Transverse colon (tissue), 4 donors: ENCODE data around the gene APBB2. TPM values are rescaled to one million over a fixed set of nuclear protein-coding genes. Genes with fewer than 3 reads are reported as not detected.
A peak's percentile ranks its signal among the peaks of the same experiment; 100 is the strongest.

ENCODE experiments used
- DNase-seq: peaks from one replicate; pipeline ENCODE4 v3.0.0-alpha.2; 2019
- H3K27ac ChIP-seq, 4 donors: fragments of 200-600 bp; sonication (generic); 2 replicates each; pipeline ENCODE4 v1.5.1; 2016 to 2018; ENCODE audit warnings: inconsistent platforms in 4 of 4
- H3K27me3 ChIP-seq: fragments of 200-600 bp; sonication (generic); 2 replicates; pipeline ENCODE4 v1.5.1; 2017; ENCODE audit warnings: inconsistent platforms
- H3K36me3 ChIP-seq, 4 donors: fragments of 200-600 bp; sonication (generic); 2 replicates each; pipeline ENCODE4 v1.5.1; 2017 to 2019; ENCODE audit warnings: inconsistent platforms in 4 of 4
- H3K4me1 ChIP-seq, 4 donors: fragments of 200-600 bp; sonication (generic); 2 replicates each; pipeline ENCODE4 v1.5.1; 2017 to 2020; ENCODE audit warnings: inconsistent platforms in 4 of 4
- H3K4me3 ChIP-seq, 4 donors: fragments of 200-600 bp; sonication (generic); 1 replicate in 1 of 4; 2 replicates in 3 of 4; pipeline versions ENCODE4 v1.5.1 to v1.6.1; 2017 to 2019; ENCODE audit warnings: inconsistent platforms in 4 of 4
- H3K9me3 ChIP-seq, 2 donors: fragments of 200-600 bp; sonication (generic); 2 replicates each; pipeline ENCODE4 v1.5.1; 2017 to 2019; ENCODE audit warnings: inconsistent platforms in 2 of 2
- CTCF ChIP-seq, 5 experiments: fragments of 200-600 bp in 3 of 5; fragments of 450-650 bp in 2 of 5; sonication (generic) in 3 of 5; IDR thresholded peaks; 1 replicate in 2 of 5; 2 replicates in 3 of 5; pipeline ENCODE4 v1.5.1; 2016 to 2017; ENCODE audit warnings: antibody characterized with exemption in 5 of 5, inconsistent platforms in 3 of 5, mild to moderate bottlenecking in 2 of 5, moderate library complexity in 1 of 5
- EP300 ChIP-seq: sonication (generic); formaldehyde crosslinking; IDR thresholded peaks from one replicate; pipeline ENCODE4 v1.6.1; 2017; ENCODE audit warnings: antibody characterized with exemption, low read depth
- POLR2A ChIP-seq: fragments of 450-650 bp; IDR thresholded peaks from one replicate; pipeline ENCODE4 v1.6.1; 2016; ENCODE audit warnings: antibody characterized with exemption, mild to moderate bottlenecking, moderate library complexity
- POLR2AphosphoS5 ChIP-seq, 3 donors: sonication (generic); formaldehyde crosslinking; IDR thresholded peaks; one replicate each; pipeline ENCODE4 v1.6.1; 2016; ENCODE audit warnings: antibody characterized with exemption in 3 of 3
- WGBS, 2 donors: methylation state at CpG; one replicate each; pipeline ENCODE4 v1.1.5; 2018; ENCODE audit warnings: low coverage in 1 of 2; 5-methylcytosine and 5-hydroxymethylcytosine counted together
- in situ Hi-C, 4 donors: fragments of 200-750 bp; cut with MboI; loops; one replicate each; pipeline versions ENCODE4 v1.15.0 to v1.15.1; 2017; ENCODE audit warnings: low sequenced_read_pairs in 3 of 4, low pct_ligation_motif_present in 1 of 4, low pct_unique_long_range_greater_than_20kb in 1 of 4
- intact Hi-C: fragments of 100-400 bp; cut with DNase I; formaldehyde crosslinking; loops from one replicate; pipeline ENCODE4 v1.15.1; 2023; ENCODE audit warnings: low total_unique reads
- total RNA-seq, 4 donors: library from RNA; depleted of rRNA; stranded (reverse); fragments of >200 nt; gene quantifications; one replicate each; pipeline ENCODE4 v1.1.0, GENCODE V29; 2016

The APBB2 gene
- total RNA-seq, 4 donors from 2014 or later: 37.1 to 138 (median 90.1) TPM

- H3K4me3 ChIP-seq: no peak overlapping the region
- TF ChIP-seq EP300: no peak
- H3K27ac ChIP-seq: no peak overlapping the region
- intact Hi-C loops (no loop called here), in situ Hi-C loops (no loop called here)
- DNase-seq: no peak
- WGBS, 2 donors: 22 to 29% methylated on average over 1 of the region's 1 CpG
- no peaks in the 10 kb centered on the region for H3K27me3 ChIP-seq
- H3K36me3 ChIP-seq: no peaks in the 10 kb centered on the region
- no peaks in the 10 kb centered on the region for H3K9me3 ChIP-seq
- H3K4me1 ChIP-seq: peaks cover 0 to 6% (median 0%) of the 10 kb centered on the region in 4 donors
Observed at GRCh38 chr4:41077628-41078027, 136.7 kb downstream of the APBB2 start.

- DNase-seq: no peak
- no peak for TF ChIP-seq EP300
- TF ChIP-seq POLR2AphosphoS5 (IDR thresholded peaks at IDR 0.05): no peak
- TF ChIP-seq CTCF (IDR thresholded peaks at IDR 0.05): no peak
- no peak for TF ChIP-seq POLR2A
- Histone ChIP-seq H3K27me3 (no peaks in the 10 kb centered on the region), H3K36me3 (no peaks in the 10 kb centered on the region), H3K4me1 (peaks cover 0 to 9% (median 3%) of the 10 kb centered on the region in 4 donors), H3K4me3 (no peak overlapping the region), H3K9me3 (no peaks in the 10 kb centered on the region), H3K27ac (no peak overlapping the region)
- 83 to 93% methylated on average over 1 of the region's 1 CpG for WGBS, 2 donors
- intact Hi-C loops (no loop called here), in situ Hi-C loops (no loop called here)
Observed at GRCh38 chr4:41076481-41076880, 137.9 kb downstream of the APBB2 start.

- intact Hi-C loops: no loop called here
- WGBS, 2 donors: 69 to 79% methylated on average over 3 of the region's 3 CpGs
Observed at GRCh38 chr4:41074215-41074614, 140.1 kb downstream of the APBB2 start.

GRCh38 chr4:41072021-41072777 lies 142.1 kb downstream of the APBB2 start:
- H3K36me3 ChIP-seq: no peaks in the 10 kb centered on the region
- TF ChIP-seq CTCF (IDR thresholded peaks at IDR 0.05) (no peak), POLR2A (no peak), POLR2AphosphoS5 (IDR thresholded peaks at IDR 0.05) (no peak), EP300 (no peak)
- H3K9me3 ChIP-seq: no peaks in the 10 kb centered on the region
- H3K4me3 ChIP-seq: no peak overlapping the region
- no peaks in the 10 kb centered on the region for H3K27me3 ChIP-seq
- peak overlapping the region in 1 of 4 donors; percentile 25 for H3K27ac ChIP-seq
- intact Hi-C loops (no loop called here), in situ Hi-C loops (no loop called here)
- H3K4me1 ChIP-seq: peaks cover 0 to 9% (median 2%) of the 10 kb centered on the region in 4 donors
- DNase-seq: no peak
- WGBS, 2 donors: 74 to 80% methylated on average over 7 of the region's 7 CpGs

More at GRCh38 chr4:41074215-41074614, 140.1 kb downstream of the APBB2 start:
- Histone ChIP-seq H3K27me3 (no peaks in the 10 kb centered on the region), H3K36me3 (no peaks in the 10 kb centered on the region), H3K27ac (no peak overlapping the region), H3K4me1 (peaks cover 0 to 11% (median 5%) of the 10 kb centered on the region in 4 donors), H3K4me3 (no peak overlapping the region), H3K9me3 (no peaks in the 10 kb centered on the region)
- DNase-seq: no peak
- no peak for TF ChIP-seq EP300
- TF ChIP-seq POLR2AphosphoS5 (IDR thresholded peaks at IDR 0.05): no peak
- no peak for TF ChIP-seq CTCF (IDR thresholded peaks at IDR 0.05)
- no peak for TF ChIP-seq POLR2A
- in situ Hi-C loops: no loop called here
